Urothelium cell line (cell line): ENCODE results near the gene SPDYE16.
"Not testable (repeated sequence)": the region's sequence is repeated elsewhere in the genome, so short reads cannot be mapped to it uniquely, and the experiment has no call there.

ENCODE experiments used
- DNase-seq: peaks from one replicate; pipeline ENCODE4 v3.0.0; 2011; ENCODE audit warnings: low spot score, mixed read lengths
- FAIRE-seq: peaks from 2 replicates; lab custom pipeline; 2011; peaks lifted over from hg19 to GRCh38; lab: Jason Lieb, UNC

Gene SPDYE16

GRCh38 chr7:76543197-76543596 lies at the start of gene SPDYE16:
SPDYE16 (minus strand) TSS chr7:76543297; CDS start chr7:76541459, 1,838 bp downstream.
- FAIRE-seq, DNase-seq: not testable (repeated sequence)

GRCh38 chr7:76592694-76593093 lies 49.6 kb upstream of the SPDYE16 start:
- not testable (repeated sequence) for DNase-seq, FAIRE-seq

GRCh38 chr7:76591602-76592304 lies 48.7 kb upstream of the SPDYE16 start:
- not testable (repeated sequence) for FAIRE-seq, DNase-seq

- DNase-seq, FAIRE-seq: not testable (repeated sequence)
Measured at GRCh38 chr7:76591033-76591432, 47.9 kb upstream of the SPDYE16 start.

GRCh38 chr7:76588586-76588985 lies 45.5 kb upstream of the SPDYE16 start:
- not testable (repeated sequence) for DNase-seq, FAIRE-seq

- not testable (repeated sequence) for FAIRE-seq, DNase-seq
Measured at GRCh38 chr7:76586585-76587315, 43.7 kb upstream of the SPDYE16 start.

GRCh38 chr7:76583636-76584281 lies 40.7 kb upstream of the SPDYE16 start:
- FAIRE-seq, DNase-seq: not testable (repeated sequence)

- not testable (repeated sequence) for DNase-seq, FAIRE-seq
Measured at GRCh38 chr7:76582848-76583631, 39.9 kb upstream of the SPDYE16 start.

- not testable (repeated sequence) for DNase-seq, FAIRE-seq
Measured at GRCh38 chr7:76575919-76576655, 33.0 kb upstream of the SPDYE16 start.

GRCh38 chr7:76575431-76575830 lies 32.3 kb upstream of the SPDYE16 start:
- FAIRE-seq, DNase-seq: not testable (repeated sequence)

- DNase-seq, FAIRE-seq: not testable (repeated sequence)
Measured at GRCh38 chr7:76572296-76572695, 29.2 kb upstream of the SPDYE16 start.

- FAIRE-seq, DNase-seq: not testable (repeated sequence)
Measured at GRCh38 chr7:76570324-76570775, 27.3 kb upstream of the SPDYE16 start.

GRCh38 chr7:76568742-76569141 lies 25.6 kb upstream of the SPDYE16 start:
- not testable (repeated sequence) for DNase-seq, FAIRE-seq

GRCh38 chr7:76567753-76568152 lies 24.7 kb upstream of the SPDYE16 start:
- DNase-seq, FAIRE-seq: not testable (repeated sequence)

GRCh38 chr7:76567311-76567710 lies 24.2 kb upstream of the SPDYE16 start:
- DNase-seq, FAIRE-seq: not testable (repeated sequence)

GRCh38 chr7:76565001-76565400 lies 21.9 kb upstream of the SPDYE16 start:
- not testable (repeated sequence) for FAIRE-seq, DNase-seq

- not testable (repeated sequence) for DNase-seq, FAIRE-seq
Measured at GRCh38 chr7:76561342-76561741, 18.2 kb upstream of the SPDYE16 start.

GRCh38 chr7:76560157-76560556 lies 17.1 kb upstream of the SPDYE16 start:
- not testable (repeated sequence) for DNase-seq, FAIRE-seq

GRCh38 chr7:76559685-76560084 lies 16.6 kb upstream of the SPDYE16 start:
- not testable (repeated sequence) for FAIRE-seq, DNase-seq
